B cell (primary cell): Measurements from ENCODE around the gene SLCO2B1.

ENCODE experiments used
- EZH2 ChIP-seq: IDR thresholded peaks from 2 replicates; pipeline ENCODE4 v1.6.1; 2012; ENCODE audit warnings: borderline replicate concordance, low read depth, mild to moderate bottlenecking, moderate library complexity, low read length; ENCODE audit not compliant: insufficient read depth, poor library complexity, severe bottlenecking
- TF ChIP-seq, protein P1 (sequence below): fragments of 200-600 bp; IDR thresholded peaks from one replicate; pipeline ENCODE4 v1.8.0; 2022; ENCODE audit warnings: antibody characterized with exemption, mild to moderate bottlenecking

DNA sequence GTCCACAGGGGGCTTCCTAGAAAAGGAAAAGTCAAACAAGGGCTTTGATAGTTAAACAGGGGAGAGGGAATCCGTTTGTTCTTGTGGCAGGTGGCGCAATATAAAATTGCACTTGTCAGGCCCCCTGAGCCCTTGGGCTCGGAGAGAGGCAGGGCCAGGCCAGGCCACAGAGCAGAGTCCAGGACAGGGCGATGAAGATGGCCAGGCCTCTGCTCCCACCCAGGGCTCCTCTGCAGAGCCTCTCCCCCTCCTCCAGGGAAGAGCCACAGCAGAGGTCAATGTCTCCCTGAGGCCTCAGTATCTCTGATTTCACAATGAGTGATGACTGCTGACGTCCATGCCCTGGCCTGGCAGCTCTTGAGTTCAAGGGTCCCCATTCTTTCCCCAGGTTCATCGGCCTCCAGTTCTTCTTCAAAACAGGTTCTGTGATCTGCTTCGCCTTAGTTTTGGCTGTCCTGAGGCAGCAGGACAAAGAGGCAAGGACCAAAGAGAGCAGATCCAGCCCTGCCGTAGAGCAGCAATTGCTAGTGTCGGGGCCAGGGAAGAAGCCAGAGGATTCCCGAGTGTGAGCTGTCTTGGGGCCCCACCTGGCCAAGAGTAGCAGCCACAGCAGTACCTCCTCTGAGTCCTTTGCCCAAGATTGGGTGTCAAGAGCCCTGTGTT, 53.2 kb downstream of the SLCO2B1 start:
- TF ChIP-seq, protein P1, sequence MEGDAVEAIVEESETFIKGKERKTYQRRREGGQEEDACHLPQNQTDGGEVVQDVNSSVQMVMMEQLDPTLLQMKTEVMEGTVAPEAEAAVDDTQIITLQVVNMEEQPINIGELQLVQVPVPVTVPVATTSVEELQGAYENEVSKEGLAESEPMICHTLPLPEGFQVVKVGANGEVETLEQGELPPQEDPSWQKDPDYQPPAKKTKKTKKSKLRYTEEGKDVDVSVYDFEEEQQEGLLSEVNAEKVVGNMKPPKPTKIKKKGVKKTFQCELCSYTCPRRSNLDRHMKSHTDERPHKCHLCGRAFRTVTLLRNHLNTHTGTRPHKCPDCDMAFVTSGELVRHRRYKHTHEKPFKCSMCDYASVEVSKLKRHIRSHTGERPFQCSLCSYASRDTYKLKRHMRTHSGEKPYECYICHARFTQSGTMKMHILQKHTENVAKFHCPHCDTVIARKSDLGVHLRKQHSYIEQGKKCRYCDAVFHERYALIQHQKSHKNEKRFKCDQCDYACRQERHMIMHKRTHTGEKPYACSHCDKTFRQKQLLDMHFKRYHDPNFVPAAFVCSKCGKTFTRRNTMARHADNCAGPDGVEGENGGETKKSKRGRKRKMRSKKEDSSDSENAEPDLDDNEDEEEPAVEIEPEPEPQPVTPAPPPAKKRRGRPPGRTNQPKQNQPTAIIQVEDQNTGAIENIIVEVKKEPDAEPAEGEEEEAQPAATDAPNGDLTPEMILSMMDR: no peak
- TF ChIP-seq EZH2: no peak
